Hepatocyte (in vitro differentiated cells): ENCODE measurements around the gene ADAMTS13. TPM values are rescaled to one million over a fixed set of nuclear protein-coding genes. Genes with fewer than 3 reads are reported as not detected.

ENCODE experiments used
- DNase-seq: peaks from one replicate; pipeline ENCODE4 v3.0.0-alpha.2; 2016; ENCODE audit warnings: low spot score
- H2AFZ ChIP-seq: fragments of 200-600 bp; sonication (generic); 2 replicates; pipeline ENCODE4 v1.6.0; 2016; ENCODE audit warnings: antibody characterized with exemption, mild to moderate bottlenecking
- H3K27ac ChIP-seq: fragments of 200-600 bp; sonication (generic); 2 replicates; pipeline ENCODE4 v1.5.1; 2016; ENCODE audit warnings: mild to moderate bottlenecking
- H3K27me3 ChIP-seq: fragments of 200-600 bp; sonication (generic); 2 replicates; pipeline ENCODE4 v1.6.1; 2016
- H3K36me3 ChIP-seq: fragments of 200-600 bp; sonication (generic); replicated peaks from 2 replicates; pipeline ENCODE4 v1.5.1; 2016; ENCODE audit warnings: low read depth; ENCODE audit not compliant: insufficient read depth
- H3K4me1 ChIP-seq: fragments of 200-600 bp; sonication (generic); 2 replicates; pipeline ENCODE4 v1.5.1; 2016; ENCODE audit warnings: mild to moderate bottlenecking, moderate library complexity; ENCODE audit not compliant: insufficient read depth
- H3K4me2 ChIP-seq: fragments of 200-600 bp; sonication (generic); 2 replicates; pipeline ENCODE4 v1.6.0; 2016
- H3K4me3 ChIP-seq: fragments of 200-600 bp; sonication (generic); 2 replicates; pipeline ENCODE4 v1.5.1; 2016; ENCODE audit warnings: mild to moderate bottlenecking
- H3K79me2 ChIP-seq: fragments of 200-600 bp; sonication (generic); 2 replicates; pipeline ENCODE4 v1.6.0; 2017; ENCODE audit warnings: mild to moderate bottlenecking
- H3K9me2 ChIP-seq: fragments of 200-600 bp; sonication (generic); replicated peaks from 2 replicates; pipeline ENCODE4 v1.6.0; 2017; ENCODE audit warnings: mild to moderate bottlenecking; ENCODE audit not compliant: insufficient read depth
- H3K9me3 ChIP-seq: fragments of 200-600 bp; sonication (generic); 2 replicates; pipeline ENCODE4 v1.5.1; 2016; ENCODE audit warnings: low read depth, mild to moderate bottlenecking
- H4K20me1 ChIP-seq: fragments of 200-600 bp; sonication (generic); 2 replicates; pipeline ENCODE4 v1.6.0; 2016; ENCODE audit warnings: mild to moderate bottlenecking; ENCODE audit not compliant: insufficient read depth, poor library complexity, severe bottlenecking
- EZH2 ChIP-seq: fragments of 200-600 bp; sonication (generic); IDR thresholded peaks from 2 replicates; pipeline ENCODE4 v1.6.1; 2016; ENCODE audit warnings: antibody characterized with exemption, mild to moderate bottlenecking, borderline replicate concordance
- EZH2phosphoT487 ChIP-seq: fragments of 200-600 bp; sonication (generic); IDR thresholded peaks from one replicate; pipeline ENCODE4 v1.6.1; 2018; ENCODE audit warnings: antibody characterized with exemption, mild to moderate bottlenecking, low read depth, moderate library complexity; ENCODE audit not compliant: unreplicated experiment, severe bottlenecking
- WGBS: methylation state at CpG from one replicate; pipeline ENCODE4 v1.1.6; 2016; ENCODE audit warnings: low lambda C conversion rate; ENCODE audit errors: missing lambda C conversion rate; 5-methylcytosine and 5-hydroxymethylcytosine counted together
- polyA plus RNA-seq: library from polyadenylated mRNA; unstranded; fragments of >200 nt; fragmentation: Nextera tagmentation; extraction: Ambion mirVana; gene quantifications from 2 replicates; pipeline ENCODE4 v1.2.1, GENCODE V29; 2016
- total RNA-seq: library from RNA; depleted of rRNA; stranded (reverse); fragments of >200 nt; gene quantifications from 2 replicates; pipeline ENCODE4 v1.2.3, GENCODE V29; 2014
- TF ChIP-seq, protein P1 (sequence below): fragments of 200-600 bp; sonication (generic); IDR thresholded peaks from 2 replicates; pipeline ENCODE4 v1.5.1; 2016; ENCODE audit warnings: antibody characterized with exemption, mild to moderate bottlenecking; ENCODE audit not compliant: poor library complexity

ADAMTS13 gene
- total and polyA plus RNA-seq, 2 experiments from 2014 or later: 6.5 to 6.8 TPM

DNA sequence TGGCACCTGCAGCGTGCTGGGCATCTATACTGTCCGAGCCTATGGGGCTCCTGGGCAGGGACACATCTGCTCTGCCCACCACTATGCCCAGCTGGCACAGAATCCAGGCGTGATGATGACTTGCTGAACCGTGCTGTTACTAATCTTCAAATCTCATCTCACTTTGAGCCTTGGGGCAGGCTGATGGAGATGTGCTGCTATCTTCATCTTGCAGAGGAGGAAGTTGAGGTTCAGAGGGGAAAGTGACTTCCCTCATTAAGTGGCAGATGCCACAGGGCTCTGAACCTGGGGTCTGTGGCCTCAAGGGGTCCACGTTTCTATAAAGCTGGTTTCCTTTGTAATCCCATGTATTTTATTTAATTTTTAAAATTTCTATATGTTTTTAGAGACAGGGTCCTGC, 52.0 kb downstream of the ADAMTS13 start:
- Histone ChIP-seq H3K9me3 (no peaks in the 10 kb centered on the region), H4K20me1 (no peaks in the 10 kb centered on the region), H3K4me3 (no peak overlapping the region), H3K27ac (no peak overlapping the region), H2AFZ (no peak overlapping the region), H3K9me2 (no peaks in the 10 kb centered on the region), H3K36me3 (no peaks in the 10 kb centered on the region), H3K79me2 (no peaks in the 10 kb centered on the region), H3K4me2 (no peak overlapping the region), H3K27me3 (no peaks in the 10 kb centered on the region), H3K4me1 (peaks cover under 1% of the 10 kb centered on the region)
- DNase-seq: no peak
- 90% methylated on average over 5 of the region's 5 CpGs for WGBS
- TF ChIP-seq, protein P1, sequence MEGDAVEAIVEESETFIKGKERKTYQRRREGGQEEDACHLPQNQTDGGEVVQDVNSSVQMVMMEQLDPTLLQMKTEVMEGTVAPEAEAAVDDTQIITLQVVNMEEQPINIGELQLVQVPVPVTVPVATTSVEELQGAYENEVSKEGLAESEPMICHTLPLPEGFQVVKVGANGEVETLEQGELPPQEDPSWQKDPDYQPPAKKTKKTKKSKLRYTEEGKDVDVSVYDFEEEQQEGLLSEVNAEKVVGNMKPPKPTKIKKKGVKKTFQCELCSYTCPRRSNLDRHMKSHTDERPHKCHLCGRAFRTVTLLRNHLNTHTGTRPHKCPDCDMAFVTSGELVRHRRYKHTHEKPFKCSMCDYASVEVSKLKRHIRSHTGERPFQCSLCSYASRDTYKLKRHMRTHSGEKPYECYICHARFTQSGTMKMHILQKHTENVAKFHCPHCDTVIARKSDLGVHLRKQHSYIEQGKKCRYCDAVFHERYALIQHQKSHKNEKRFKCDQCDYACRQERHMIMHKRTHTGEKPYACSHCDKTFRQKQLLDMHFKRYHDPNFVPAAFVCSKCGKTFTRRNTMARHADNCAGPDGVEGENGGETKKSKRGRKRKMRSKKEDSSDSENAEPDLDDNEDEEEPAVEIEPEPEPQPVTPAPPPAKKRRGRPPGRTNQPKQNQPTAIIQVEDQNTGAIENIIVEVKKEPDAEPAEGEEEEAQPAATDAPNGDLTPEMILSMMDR: no peak
- TF ChIP-seq EZH2phosphoT487 (no peak), EZH2 (no peak)

DNA sequence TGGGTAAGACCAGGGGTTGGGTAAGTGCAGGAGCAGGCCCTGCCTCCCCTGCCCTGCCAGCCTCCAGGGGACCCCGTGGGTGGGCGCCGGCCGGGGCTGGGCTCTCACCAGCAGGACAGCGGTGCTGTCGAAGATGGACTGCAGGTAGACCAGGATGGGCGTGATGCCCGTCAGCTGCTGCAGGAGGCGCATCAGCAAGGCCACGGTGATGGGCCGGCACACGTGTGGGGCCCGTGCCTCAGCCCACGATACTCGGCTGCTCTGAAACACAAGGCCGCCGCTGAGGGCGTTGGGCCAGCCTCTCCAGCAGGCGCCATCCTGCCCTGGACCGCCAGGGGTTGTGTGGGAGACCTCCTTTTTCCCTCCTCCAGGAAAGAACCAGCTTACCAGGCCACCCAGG, 52.7 kb downstream of the ADAMTS13 start:
- TF ChIP-seq EZH2phosphoT487 (no peak), EZH2 (no peak)
- TF ChIP-seq, protein P1: no peak
- Histone ChIP-seq H2AFZ (no peak overlapping the region), H3K4me2 (no peak overlapping the region), H4K20me1 (no peaks in the 10 kb centered on the region), H3K27me3 (no peaks in the 10 kb centered on the region), H3K4me1 (peaks cover 7% of the 10 kb centered on the region), H3K27ac (no peak overlapping the region), H3K9me3 (no peaks in the 10 kb centered on the region), H3K79me2 (no peaks in the 10 kb centered on the region), H3K36me3 (no peaks in the 10 kb centered on the region), H3K4me3 (no peak overlapping the region), H3K9me2 (no peaks in the 10 kb centered on the region)
- DNase-seq: no peak
- WGBS: 93% methylated on average over 19 of the region's 20 CpGs

DNA sequence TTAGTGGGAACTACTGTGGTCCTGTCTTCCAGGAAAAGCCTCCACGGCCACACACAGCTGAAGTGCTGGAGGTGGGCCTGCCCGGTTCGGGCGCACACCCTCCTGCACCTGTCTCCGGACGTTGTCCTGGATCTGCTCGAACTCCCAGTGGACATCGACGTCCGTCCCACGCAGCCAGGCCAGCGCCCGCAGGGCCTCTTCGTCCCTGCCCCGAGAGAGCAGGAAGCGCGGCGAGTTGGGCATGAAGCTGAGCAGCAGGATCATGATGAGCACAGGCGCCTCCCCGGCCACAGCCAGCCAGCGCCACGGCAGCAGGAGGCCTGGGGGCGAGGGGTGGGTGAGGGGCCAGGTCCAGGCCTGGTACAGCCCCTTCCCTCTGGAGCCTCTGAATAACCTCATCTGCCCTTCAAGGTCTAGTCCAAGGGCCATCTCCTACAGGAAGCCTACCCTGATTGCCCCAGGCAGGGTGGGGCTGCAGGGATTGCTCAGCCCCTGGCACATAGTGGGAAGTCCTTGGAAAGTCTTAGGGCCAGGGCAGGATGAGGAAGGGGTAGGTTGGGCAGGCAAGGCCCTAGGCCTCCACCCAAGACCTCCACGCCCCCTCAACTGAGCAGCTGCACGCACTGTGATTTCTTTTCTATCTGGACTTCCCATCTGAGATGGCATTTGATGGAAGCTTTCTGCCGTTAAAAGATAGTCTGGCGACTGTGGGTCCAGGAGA, 53.3 kb downstream of the ADAMTS13 start:
- H3K27ac ChIP-seq: no peak overlapping the region
- H3K27me3 ChIP-seq: peaks cover under 1% of the 10 kb centered on the region
- no peaks in the 10 kb centered on the region for H3K9me3 ChIP-seq
- no peaks in the 10 kb centered on the region for H4K20me1 ChIP-seq
- TF ChIP-seq, protein P1: no peak
- TF ChIP-seq EZH2 (no peak), EZH2phosphoT487 (no peak)
- H3K9me2 ChIP-seq: no peaks in the 10 kb centered on the region
- no peak overlapping the region for H3K4me2 ChIP-seq
- WGBS: 96% methylated on average over 27 of the region's 27 CpGs
- H3K4me1 ChIP-seq: peaks cover 7% of the 10 kb centered on the region
- no peaks in the 10 kb centered on the region for H3K79me2 ChIP-seq
- H3K4me3 ChIP-seq: no peak overlapping the region
- no peak overlapping the region for H2AFZ ChIP-seq
- no peaks in the 10 kb centered on the region for H3K36me3 ChIP-seq
- DNase-seq: no peak
